VCaP (cell line): Measurements from ENCODE around the gene KIF2C.

Source experiments
- H3K27ac ChIP-seq: fragments of 450-650 bp; 2 replicates; pipeline ENCODE4 v1.5.1; 2017
- CTCF ChIP-seq: fragments of 450-650 bp; conservative IDR thresholded peaks from 2 replicates; pipeline ENCODE4 v1.5.1; 2017; ENCODE audit warnings: mild to moderate bottlenecking, moderate library complexity

Gene KIF2C

GRCh38 chr1:44707959-44708831, 31.4 kb upstream of the KIF2C start:
- no peak for TF ChIP-seq CTCF
- no peak overlapping the region for H3K27ac ChIP-seq

- no peak overlapping the region for H3K27ac ChIP-seq
- no peak for TF ChIP-seq CTCF
Measured at GRCh38 chr1:44713321-44713781, 26.3 kb upstream of the KIF2C start.

GRCh38 chr1:44714532-44714931, 25.1 kb upstream of the KIF2C start:
- TF ChIP-seq CTCF = no peak
- no peak overlapping the region for H3K27ac ChIP-seq

- no peak overlapping the region for H3K27ac ChIP-seq
- TF ChIP-seq CTCF = peak; percentile 93
Measured at GRCh38 chr1:44714944-44715571, 24.6 kb upstream of the KIF2C start.

- H3K27ac ChIP-seq = no peak overlapping the region
- no peak for TF ChIP-seq CTCF
Measured at GRCh38 chr1:44717156-44717555, 22.5 kb upstream of the KIF2C start.

GRCh38 chr1:44717653-44718052, 22.0 kb upstream of the KIF2C start:
- TF ChIP-seq CTCF = no peak
- H3K27ac ChIP-seq = no peak overlapping the region

GRCh38 chr1:44718091-44718490, 21.5 kb upstream of the KIF2C start:
- TF ChIP-seq CTCF = no peak
- H3K27ac ChIP-seq = no peak overlapping the region
